ENCODE measurements around the gene PPP1R11.

PPP1R11 gene

DNA sequence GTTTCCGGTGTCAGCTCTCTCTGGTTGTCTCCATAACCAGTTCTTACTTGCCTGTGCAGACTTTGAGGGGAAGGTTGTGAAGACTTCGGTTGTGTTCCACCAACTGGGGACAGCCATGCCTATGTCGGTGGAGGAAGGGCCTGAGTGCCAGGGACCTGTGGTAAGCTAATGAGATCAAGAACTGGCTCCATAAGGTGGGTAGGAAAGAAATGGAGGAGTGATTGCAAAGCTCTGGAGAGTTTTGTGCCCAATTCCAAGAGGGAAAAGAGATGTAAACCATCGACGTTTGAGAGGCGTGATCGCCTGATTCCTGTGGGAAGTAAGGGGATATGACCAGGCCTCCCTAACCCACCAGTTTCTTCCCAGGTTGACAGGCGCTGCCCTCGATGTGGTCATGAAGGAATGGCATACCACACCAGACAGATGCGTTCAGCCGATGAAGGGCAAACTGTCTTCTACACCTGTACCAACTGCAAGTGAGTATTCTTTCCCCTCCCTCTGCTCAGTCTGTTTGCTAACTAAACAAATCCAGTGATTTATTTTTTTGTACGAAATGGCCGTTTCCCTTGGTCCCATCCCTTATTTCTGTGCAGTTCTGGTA lies 5.0 kb upstream of the PPP1R11 start:
- no peak for DNase-seq (ENCODE audit: low read depth in 2 of 2)

DNA sequence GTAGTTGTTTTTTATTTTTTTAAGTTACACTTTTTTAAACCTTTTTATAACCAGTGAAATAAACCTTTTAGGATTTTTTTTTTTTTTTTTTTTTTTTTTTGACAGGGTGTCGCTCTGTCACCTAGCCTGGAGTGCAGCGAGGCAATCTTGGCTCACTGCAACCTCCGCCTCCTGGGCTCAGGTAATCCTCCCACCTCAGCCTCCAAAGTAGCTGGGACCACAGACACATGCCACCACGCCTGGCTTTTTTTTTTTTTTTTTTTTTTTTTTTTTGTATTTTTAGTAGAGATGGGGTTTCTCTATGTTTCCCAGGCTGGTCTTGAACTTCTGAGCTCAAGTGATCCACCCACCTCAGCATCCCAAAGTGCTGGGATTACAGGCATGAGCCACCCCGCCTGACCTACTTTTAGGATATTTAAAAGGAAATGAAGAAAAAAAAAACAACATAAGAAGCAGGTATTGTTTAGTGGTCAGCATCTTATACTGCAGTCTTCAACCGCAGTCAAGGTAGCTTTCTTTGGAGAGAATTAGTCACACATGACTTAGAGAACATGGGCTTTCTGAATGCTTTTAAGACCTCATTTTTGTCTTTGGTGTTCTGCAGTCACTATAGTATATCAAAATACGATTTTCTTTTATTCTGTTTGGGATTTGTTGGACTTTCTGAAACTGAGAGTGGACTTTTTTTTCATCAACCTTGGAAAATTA lies 4.4 kb upstream of the PPP1R11 start:
- no peak for DNase-seq (ENCODE audit: low read depth in 2 of 2)

DNA sequence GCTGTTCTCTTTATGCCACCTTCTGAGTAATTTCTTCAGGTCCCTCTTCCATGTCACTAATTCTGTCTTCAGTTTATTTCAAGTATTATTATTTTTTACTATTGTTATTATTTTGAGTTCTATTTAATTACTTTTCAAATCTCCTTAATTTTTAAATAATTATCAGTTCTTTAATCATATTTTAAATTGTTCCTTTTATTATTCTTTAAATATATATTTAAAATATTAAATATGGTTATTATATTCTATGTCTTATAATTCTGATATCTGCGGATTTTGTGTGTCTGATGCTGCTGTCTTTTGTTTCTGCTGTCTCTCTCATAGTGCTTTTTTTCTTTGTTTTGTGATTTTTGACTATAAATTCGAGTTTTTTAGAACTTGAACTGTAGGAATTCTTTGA lies 3.7 kb upstream of the PPP1R11 start:
- DNase-seq (ENCODE audit: low read depth in 2 of 2) = no peak

DNA sequence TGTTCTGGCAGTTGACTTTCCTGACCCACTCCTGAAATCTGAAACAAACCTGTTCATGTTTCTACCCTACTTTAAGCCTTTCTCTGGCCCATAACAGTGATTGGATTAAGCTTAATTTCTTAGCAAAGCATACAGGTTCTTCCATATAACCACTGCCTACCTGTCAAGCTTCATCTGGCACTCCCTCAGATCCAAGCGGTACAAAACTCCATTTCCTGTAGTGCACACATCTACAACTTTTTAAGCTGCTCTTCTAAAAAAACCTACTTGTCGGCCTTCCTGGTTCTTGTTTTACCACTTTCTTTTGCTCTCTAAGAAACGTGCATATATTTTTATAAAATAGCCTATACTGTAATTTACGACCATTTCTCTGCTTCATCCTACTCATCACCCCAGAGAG lies 916 bp upstream of the PPP1R11 start:
- DNase-seq (ENCODE audit: low read depth in 2 of 2) = no peak

DNA sequence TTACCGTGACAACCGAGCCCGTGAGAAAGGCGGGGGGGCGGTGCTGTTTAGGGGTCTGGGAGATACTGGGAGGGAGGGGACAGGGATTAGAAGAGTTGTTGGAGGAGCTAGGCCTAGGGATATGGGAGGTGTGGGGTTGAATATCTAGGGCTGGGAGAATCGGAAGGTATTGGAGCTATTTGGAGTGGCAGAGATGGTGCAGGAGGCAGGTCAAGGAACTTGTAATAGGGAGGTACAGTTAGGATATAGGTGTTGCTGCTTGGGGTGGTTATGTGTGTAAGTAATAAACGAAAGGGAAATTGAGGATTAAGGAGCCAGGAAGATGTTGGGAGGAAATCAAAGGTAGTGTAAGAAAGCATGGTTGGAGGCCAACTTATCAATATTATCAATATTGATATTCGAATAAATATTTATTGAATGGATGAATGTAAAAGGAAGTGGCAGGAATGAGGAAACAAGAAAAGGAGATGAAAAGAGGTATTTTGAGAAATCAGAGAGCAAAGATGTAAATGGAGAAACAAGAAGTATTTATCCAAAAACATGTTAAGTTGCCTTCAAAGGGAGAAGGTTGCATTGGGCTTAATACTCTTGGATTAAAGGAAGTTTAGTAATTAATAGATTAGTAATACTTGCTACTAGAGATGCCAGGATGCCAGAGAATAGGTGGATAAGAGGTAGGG lies 602 bp downstream of the PPP1R11 start:
- no peak for DNase-seq (ENCODE audit: low read depth in 2 of 2)

DNA sequence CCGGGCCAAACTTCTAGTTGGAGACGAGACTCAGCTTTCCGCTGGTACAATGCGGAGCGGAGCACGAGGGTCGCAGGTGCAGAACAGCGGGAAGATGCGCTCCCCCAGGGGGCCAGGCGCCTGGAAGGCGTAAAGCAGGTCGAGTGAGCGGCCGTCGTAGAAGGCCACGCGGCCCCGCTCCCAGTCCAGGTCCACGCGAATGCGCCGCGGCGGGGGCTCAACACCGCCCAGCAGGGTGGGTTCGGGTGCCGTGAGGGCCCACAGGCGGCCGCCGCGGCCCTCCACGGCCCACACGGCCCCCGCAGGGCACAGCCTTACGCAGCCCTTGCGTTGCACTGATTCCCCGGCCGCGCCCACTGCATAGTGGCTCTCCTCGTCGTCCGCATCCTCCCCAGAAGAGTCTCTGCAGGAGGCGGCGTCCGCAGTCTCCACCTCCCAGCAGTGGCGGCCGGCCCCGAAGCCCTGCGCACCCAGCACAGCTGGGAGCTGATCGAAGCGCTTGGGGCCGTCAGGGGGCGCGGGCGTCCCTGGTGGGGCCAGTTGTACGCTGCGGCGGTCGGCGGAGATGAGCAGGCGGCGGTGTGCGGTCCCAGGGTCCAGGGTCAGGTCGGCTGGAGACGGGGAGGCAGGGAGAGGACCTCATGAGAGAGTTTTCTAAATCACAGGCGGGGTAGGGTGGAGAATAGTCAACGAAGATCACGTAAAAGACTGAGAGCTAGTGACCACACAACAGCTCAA lies 4.3 kb downstream of the PPP1R11 start:
- no peak for DNase-seq (ENCODE audit: low read depth in 2 of 2)

DNA sequence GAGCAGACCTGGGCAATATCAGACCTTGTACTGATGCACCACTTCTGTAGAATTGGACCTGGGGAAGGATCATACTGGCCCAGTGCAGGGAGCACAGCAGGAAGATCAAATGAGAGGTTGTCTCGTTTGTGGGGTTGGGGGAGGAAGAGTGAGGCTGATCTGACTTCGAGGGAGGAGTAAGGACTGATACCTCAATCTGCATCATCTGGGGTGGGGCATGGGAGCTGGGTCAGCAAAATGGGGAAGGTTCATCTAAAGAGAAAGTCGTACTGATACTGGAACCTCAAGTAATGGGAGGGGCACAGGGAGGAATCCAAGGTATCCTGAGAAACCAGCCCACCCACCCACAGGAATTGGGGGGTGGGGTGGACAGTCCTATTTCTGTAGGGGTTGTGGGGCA lies 4.9 kb downstream of the PPP1R11 start:
- no peak for DNase-seq (ENCODE audit: low read depth in 2 of 2)

DNA sequence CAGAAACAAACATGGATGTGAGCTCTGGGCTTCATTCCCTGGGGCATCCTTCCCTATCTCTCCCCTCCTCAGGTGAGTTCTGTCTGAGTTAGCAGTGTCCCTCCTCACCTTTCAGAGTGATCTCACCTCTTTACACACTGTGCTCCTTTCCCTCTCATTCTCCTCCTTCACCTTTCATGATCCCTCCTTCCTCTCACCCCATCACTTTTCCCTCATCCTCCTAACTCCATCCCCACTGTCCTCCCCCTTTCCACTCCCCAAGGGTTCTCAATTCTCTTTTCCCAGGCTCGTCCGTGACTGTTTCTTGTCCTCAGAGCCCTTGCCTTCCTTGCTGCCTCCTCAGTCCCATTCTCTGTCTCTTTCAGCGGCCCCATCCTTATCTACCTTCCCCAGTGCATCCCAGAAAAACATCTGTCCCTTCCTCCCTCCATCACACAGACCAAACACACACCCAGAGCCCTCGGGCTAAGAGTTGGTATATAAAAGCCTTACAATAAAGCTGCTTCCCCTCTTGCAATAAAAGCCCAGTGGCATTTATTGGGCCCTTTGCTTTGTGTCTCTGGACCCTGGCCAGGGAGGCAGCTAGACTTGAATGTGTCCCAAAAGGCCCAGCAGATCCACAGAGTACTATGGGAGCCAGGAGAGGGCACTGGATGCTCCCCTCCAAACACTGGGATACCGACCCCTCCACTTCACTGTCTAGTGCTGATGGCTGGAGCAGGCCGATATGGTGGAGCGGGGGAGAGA lies 6.7 kb downstream of the PPP1R11 start:
- no peak for DNase-seq (ENCODE audit: low read depth in 2 of 2)

DNA sequence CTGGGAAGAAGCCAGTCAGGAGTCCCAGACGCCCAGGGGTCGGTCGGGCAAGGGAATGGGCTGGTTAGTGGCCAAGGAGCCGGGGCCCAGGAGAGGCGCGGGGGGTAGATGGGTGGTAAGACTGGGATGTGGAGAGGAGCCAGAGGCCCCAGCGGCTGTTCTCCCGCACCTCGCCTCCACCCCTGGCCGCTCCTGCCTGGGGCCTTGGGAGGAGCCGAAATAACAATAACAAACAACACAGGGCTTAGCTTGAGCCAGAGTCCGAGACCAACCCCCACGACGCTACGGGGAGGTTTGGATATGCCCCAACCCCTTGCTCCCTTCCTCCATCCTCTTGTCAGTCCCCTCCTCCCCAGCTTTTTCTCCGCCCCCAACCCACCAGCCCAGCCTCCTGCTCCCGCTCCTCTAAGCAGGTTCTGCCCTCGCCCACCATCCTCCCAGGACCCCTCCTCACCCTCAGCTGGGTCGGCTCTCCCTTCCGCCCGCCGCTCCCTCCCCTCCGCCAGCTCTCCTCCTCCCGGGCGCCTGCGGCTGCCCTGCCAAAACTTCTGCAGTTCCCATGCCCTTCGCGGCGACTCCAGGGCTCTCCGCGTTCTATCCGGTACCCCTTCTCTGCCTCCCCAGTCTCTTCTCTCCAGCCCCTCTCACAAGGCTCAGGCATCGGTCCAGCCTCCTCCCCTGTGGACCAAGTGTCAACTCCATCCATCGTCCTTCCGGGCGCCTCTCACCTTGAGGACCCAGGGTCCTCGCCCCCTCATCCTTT lies 7.5 kb downstream of the PPP1R11 start:
- no peak for DNase-seq (ENCODE audit: low read depth in 2 of 2)

DNA sequence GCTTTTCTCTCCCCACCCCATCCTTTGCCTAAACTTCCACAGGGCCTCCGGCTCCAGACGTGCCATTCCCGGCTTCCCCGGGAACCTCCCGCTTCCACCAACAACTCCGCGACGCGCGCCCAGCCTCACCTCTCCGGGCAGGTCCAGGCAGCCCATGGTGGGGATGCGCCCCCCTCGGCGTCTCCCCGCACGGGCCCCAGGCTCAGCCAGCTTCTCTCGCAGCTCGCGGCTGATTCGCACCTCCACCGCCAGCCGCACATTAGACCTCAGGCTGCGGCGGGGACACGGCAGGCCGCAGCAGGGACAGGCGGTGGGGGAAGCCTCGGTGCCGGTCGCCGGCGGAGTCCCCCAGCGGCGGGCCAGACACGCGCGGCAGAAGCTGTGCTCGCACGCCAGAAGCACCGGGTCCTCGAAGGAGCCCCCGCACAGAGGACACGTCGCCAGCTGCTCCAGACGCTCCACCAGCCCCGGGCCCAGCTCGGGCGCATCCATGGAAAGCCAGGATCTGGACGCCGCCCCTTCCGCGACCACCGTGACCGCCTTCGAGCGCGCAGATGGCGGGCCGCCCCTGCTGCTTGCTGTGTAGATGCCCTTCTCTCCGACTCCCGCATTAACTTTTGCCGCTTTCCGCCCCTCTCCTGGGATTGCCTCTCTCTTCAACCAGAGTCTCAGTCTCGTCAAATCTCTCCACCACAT lies 8.2 kb downstream of the PPP1R11 start, which contains the start of gene RNF39:
TSS of gene RNF39 (minus strand) at position 676 of the 696 bp plus-strand sequence. CDS start at position 492, 184 bp downstream.
- no peak for DNase-seq (ENCODE audit: low read depth in 2 of 2)

DNA sequence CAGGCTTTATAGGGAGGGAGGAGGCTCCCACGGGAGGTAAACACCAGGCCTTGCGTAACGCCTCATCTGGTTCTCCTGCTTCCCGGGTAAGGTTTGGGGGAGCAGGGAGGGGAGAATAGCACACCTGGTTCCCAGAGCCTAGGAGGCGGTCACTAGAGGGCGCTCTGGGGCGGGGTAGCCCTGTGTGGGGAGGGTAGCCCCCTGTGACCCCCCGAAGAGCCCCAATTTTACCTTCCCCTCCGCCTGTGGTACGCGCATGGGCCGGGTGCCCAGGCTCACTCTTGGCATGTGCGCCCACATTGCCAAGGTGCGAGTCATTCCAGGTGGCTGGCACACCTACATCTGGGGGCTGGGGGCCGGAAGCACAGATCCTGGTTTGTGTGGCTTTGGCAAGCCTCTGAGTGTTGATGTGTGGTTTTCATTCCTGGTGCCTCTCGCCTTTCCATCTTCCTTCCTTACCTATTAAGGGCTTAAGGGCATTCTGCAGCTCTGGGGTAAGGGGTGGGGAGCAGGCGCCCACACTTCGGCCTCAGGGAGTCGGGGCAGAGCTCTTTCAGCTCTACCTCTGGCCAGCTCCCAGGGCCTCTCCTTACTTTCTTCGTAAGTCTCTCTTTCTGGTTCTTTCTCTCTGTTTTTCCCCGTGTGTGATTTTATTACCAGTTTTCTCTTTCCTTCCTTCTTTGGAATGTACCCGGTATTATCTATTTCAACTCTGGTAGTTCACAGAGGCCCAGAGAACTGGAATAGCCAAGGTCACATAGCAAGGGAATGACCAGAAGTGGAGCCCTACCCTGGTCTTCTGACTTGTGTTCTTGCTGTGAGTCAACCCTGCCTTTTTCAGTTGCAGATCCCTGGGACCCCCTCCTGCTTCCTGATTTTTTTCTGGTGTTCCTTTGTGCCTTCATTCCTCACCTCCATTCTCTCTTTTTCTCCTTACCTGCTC lies 9.1 kb downstream of the PPP1R11 start:
- DNase-seq (ENCODE audit: low read depth in 2 of 2) = no peak

DNA sequence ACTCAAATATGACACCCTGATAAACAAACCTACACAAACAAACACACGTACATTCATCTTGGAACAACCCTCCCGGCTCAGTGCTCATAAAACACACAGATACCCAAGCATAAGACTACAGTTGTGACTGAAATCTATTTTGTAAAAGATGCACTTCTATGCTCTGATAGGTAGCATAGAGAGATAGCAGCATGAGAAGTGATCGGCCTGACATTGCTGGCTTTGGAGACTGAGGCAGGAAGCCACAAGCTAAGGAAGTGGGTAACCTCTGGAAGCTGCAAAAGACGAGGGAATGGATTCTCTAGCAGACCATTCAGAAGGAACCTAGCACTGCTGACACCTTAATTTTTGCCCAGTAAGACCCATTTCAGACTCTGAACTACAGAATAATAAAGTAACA lies 10.2 kb downstream of the PPP1R11 start:
- DNase-seq (ENCODE audit: low read depth in 2 of 2) = no peak

DNA sequence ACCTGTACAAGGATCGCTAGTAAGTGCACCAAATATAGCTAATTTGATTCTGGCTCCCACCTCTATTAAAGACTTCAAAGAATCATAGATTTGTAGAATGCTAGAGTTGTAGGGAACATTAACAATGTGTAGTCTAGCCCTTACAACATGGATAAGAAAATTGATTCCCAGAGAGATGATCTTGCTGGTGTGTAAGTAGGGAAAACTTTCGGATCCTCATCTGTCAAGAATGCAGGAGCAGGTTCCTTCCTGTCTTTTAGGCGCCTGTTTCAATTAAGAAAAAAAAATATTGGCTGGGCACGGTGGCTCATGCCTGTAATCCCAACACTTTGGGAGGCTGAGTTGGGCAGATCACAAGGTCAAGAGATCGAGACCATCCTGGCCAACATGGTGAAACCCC lies 20.9 kb downstream of the PPP1R11 start:
- DNase-seq (ENCODE audit: low read depth in 2 of 2) = no peak

DNA sequence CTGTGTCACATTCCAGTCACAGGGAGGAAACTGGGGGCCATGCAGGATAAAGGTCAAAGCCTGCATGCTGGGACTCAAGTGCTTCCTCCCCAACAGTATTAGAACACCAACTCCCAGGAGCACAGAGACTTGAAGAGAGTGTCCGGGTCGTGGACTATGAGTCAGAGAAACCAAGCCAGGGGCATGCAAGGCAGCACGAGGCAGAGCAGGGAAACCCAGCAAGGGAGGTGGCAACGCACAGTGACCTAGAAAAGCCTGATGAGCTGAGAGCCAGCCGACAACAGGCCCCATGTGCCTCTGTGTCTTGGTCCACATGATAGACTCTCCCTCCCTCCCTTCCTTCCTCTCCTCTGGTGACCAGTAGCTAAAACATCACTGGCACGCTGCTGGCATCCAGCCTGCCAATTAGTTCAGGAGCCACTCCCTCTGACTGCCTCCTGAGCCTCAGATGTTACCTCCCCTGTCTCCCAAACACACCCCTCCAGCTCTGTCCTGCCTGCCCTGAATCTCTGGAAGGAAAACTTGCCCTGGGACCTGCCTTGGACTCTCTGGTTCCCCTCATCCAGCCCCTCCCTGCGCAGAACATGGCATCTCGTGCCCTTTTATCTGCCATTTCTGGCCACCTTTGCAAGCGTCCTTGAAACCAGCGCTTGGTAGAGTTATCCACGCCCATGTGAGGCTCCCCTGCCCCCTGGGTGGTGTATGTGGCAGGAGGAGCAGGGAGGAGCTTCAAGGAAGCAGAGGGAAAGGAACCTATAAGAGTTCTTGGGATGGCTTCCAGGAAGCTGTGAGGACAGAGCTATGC lies 24.8 kb downstream of the PPP1R11 start:
- DNase-seq (ENCODE audit: low read depth in 2 of 2) = no peak

DNA sequence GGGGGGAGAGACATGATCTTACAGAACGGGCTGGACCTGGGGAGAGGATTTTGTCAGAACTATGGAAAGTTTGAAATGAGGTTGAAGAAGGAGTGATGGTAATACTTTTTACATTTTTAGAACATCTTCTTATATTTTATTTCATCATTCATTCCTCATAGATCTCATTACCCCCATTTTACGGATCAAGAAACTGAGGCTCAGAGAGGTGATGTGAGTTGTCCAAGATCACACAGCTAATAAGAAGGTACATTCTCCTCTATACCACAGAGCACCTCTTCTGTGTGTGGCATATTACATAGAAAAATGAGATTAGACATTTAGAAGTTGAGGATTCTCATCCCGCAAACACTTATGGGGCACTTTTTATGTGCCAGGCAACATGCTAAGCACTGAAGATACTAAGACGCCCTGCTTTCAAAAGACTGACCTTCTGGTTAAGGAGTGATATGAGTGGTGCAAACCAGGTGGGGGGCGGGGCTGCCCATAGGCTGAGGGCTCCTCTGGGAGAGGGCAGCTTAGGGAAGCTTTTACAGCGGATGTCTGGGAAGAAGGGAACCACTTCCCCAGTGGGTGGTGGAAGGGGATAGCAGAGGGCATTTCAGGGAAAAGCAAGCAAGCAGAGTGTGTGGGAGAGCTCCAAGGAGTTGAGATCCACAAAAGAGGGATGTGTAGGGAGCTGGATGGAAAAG lies 26.0 kb downstream of the PPP1R11 start:
- no peak for DNase-seq (ENCODE audit: low read depth in 2 of 2)

DNA sequence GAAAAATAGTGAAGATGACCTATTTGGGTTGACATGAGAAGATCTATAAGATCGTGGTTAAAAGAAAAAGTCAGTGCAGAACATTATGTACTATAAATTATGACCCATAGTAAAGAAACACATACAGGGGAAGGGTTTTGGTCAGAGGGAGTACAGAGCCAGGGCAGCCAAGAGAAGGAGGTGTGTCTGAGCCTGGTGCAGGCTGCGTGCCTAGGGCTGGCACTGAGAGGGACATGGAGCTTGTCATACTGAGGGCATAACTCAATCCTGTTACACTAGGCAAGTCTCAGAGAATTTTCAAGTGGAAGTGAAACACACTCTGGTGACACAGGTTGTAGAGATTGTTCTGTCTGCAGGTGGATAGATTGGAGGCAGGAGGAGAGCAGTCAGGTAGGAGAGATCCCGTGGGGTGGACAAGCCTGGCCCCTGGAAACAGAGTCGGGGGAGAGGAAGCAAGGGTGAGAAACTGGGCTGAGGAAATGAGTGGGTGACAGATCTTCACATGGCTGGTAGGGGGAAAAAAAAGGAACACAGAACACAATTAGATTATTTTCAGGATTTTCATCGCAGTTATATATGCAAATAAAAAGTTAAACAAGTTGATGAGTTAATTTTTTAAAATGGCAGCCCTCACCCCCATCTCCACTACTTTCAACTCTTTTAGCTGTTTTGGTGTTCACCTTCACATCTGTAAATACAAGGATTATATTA lies 27.1 kb downstream of the PPP1R11 start:
- DNase-seq (ENCODE audit: low read depth in 2 of 2) = no peak

DNA sequence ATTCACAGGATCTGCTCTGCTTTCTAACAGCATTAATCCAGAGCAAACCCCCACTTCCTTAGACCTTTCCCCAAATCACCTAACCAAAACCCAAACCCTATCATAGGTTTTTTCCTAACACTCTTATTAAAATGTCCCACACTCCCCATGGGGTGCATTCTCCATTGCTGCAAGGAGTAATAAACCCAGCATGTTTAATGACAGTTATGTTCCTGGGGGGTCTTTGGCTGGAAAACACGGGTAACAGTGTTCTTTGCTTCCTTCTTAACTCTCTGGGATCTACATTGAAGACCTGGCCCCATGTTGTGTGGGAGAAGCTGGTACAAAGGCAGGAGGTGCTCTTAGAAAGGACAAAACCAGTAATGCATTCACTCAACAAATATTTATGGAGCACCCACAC lies 29.8 kb downstream of the PPP1R11 start:
- no peak for DNase-seq (ENCODE audit: low read depth in 2 of 2)

Measured in stimulated activated CD8-positive, alpha-beta memory T cell treated with anti-CD3 and anti-CD28 coated beads, Interleukin-15, amount 100 ng/mL, for 4 hours (primary cell).